ENCODE measurements around the gene MEFV. TPM values are rescaled to one million over a fixed set of nuclear protein-coding genes. Genes with fewer than 3 reads are reported as not detected.

Gene MEFV
- polyA plus RNA-seq, 2 of the 4 experiments (the other 2 are of a cell fraction), result not detected

GRCh38 chr16:3256866-3257465, 533 bp upstream of the MEFV start:
- TF ChIP-seq NPAS2 (CRISPR knock-in tag; IDR thresholded peaks at IDR 0.05; ENCODE audit: borderline replicate concordance) (no peak), FOSB (CRISPR knock-in tag; IDR thresholded peaks at IDR 0.05) (no peak), TFCP2L1 (CRISPR knock-in tag; IDR thresholded peaks at IDR 0.05) (no peak), MAX (IDR thresholded peaks at IDR 0.05) (no peak), MYC (IDR thresholded peaks at IDR 0.05; ENCODE audit: borderline replicate concordance, low read length) (no peak), BCL3 (IDR thresholded peaks at IDR 0.05) (no peak)
- Histone ChIP-seq H3K9me3 (no peaks in the 10 kb centered on the region), H3K4me2 (no peak overlapping the region), H3K4me3 (no peak overlapping the region), H3K27ac (no peak overlapping the region), H3K4me1 (no peaks in the 10 kb centered on the region)
- POLR2A ChIA-PET, result no interaction called here
- WGBS (ENCODE audit: missing lambda C conversion rate), result 30% methylated on average over 9 of the region's 9 CpGs
- FAIRE-seq, result no peak
- no peak for ATAC-seq
- CTCF ChIA-PET, result interaction anchor here (0.9 to 1.9 kb wide), 3 partner anchors 10 to 42 kb away, joined by 3 to 6 read pairs (median 6); no protein-coding TSS in a partner anchor
- DNase-seq (ENCODE audit: low read depth in 1 of 2, low spot score in 1 of 2), result no peak

- no peak overlapping the region for H3K27ac ChIP-seq
- FAIRE-seq, result no peak
- no peak for ATAC-seq
- H3K9me3 ChIP-seq, result no peaks in the 10 kb centered on the region
- no peak for TF ChIP-seq PHF8 (IDR thresholded peaks at IDR 0.05; ENCODE audit: borderline replicate concordance, low read depth)
- TF ChIP-seq RARB (CRISPR knock-in tag; IDR thresholded peaks at IDR 0.05), result no peak
- TF ChIP-seq HDAC2 (IDR thresholded peaks at IDR 0.05), result no peak
- TF ChIP-seq CBX8 (IDR thresholded peaks at IDR 0.05), result no peak
- no peak for TF ChIP-seq BCL3 (IDR thresholded peaks at IDR 0.05)
- TF ChIP-seq E2F6 (IDR thresholded peaks at IDR 0.05; ENCODE audit: borderline replicate concordance, low read depth), result no peak
- TF ChIP-seq NPAS2 (CRISPR knock-in tag; IDR thresholded peaks at IDR 0.05; ENCODE audit: borderline replicate concordance), result no peak
- H3K4me1 ChIP-seq, result no peaks in the 10 kb centered on the region
- ChIA-PET CTCF (interaction anchor here (0.9 kb wide), 1 partner anchor 125 kb away, joined by 4 read pairs; no protein-coding TSS in a partner anchor), POLR2A (no interaction called here)
- WGBS (ENCODE audit: missing lambda C conversion rate), result 68% methylated on average over 34 of the region's 35 CpGs
- no peak for DNase-seq (ENCODE audit: low read depth in 1 of 2, low spot score in 1 of 2)
- H3K4me2 ChIP-seq, result no peak overlapping the region
- no peak overlapping the region for H3K4me3 ChIP-seq
Measured at GRCh38 chr16:3254309-3254708, 2.1 kb downstream of the MEFV start.

- POLR2A ChIA-PET, result no interaction called here
Measured at GRCh38 chr16:3252967-3253366, 3.5 kb downstream of the MEFV start.

More at GRCh38 chr16:3252967-3253366, 3.5 kb downstream of the MEFV start:
- Histone ChIP-seq H3K27ac (no peak overlapping the region), H3K4me3 (no peak overlapping the region), H3K4me1 (no peaks in the 10 kb centered on the region), H3K4me2 (no peak overlapping the region), H3K9me3 (no peaks in the 10 kb centered on the region)
- WGBS (ENCODE audit: missing lambda C conversion rate), result 69% methylated on average over 4 of the region's 4 CpGs
- no peak for DNase-seq (ENCODE audit: low read depth in 1 of 2, low spot score in 1 of 2)
- no peak for ATAC-seq
- FAIRE-seq, result no peak
- no peak for TF ChIP-seq PHF8 (IDR thresholded peaks at IDR 0.05; ENCODE audit: borderline replicate concordance, low read depth)
- TF ChIP-seq NR3C1 (IDR thresholded peaks at IDR 0.05), result no peak
- TF ChIP-seq HOXA7 (CRISPR knock-in tag; IDR thresholded peaks at IDR 0.05), result no peak
- no peak for TF ChIP-seq POLR2AphosphoS2 (conservative IDR thresholded peaks at IDR 0.05; ENCODE audit: low read length)
- TF ChIP-seq ZNF302 (CRISPR knock-in tag; IDR thresholded peaks at IDR 0.05), result no peak
- TF ChIP-seq ZC3H11A (IDR thresholded peaks at IDR 0.05), result no peak
- no peak for TF ChIP-seq KDM1A (IDR thresholded peaks at IDR 0.05; ENCODE audit: low read depth)
- TF ChIP-seq NFE2L2 (conservative IDR thresholded peaks at IDR 0.05; ENCODE audit: low read length), result no peak
- TF ChIP-seq SMC3 (IDR thresholded peaks at IDR 0.05), result no peak
- TF ChIP-seq USF2 (IDR thresholded peaks at IDR 0.05), result no peak
- TF ChIP-seq BHLHE40 (IDR thresholded peaks at IDR 0.05; ENCODE audit: low read depth, low read length), result no peak
- TF ChIP-seq GATA3 (IDR thresholded peaks at IDR 0.05; ENCODE audit: borderline replicate concordance), result no peak
- TF ChIP-seq FOSL2 (IDR thresholded peaks at IDR 0.05), result no peak
- no peak for TF ChIP-seq FOSL2 (CRISPR knock-in tag; IDR thresholded peaks at IDR 0.05)
- no peak for TF ChIP-seq ELK1 (IDR thresholded peaks at IDR 0.05; ENCODE audit: low read depth, low read length)
- no peak for TF ChIP-seq FOXS1 (CRISPR knock-in tag; IDR thresholded peaks at IDR 0.05)
- no peak for TF ChIP-seq MAFK (IDR thresholded peaks at IDR 0.05; ENCODE audit: partially characterized antibody)
- TF ChIP-seq JUN (IDR thresholded peaks at IDR 0.05), result no peak
- no peak for TF ChIP-seq CBX2 (IDR thresholded peaks at IDR 0.05; ENCODE audit: borderline replicate concordance, low read depth)
- no peak for TF ChIP-seq EP300 (IDR thresholded peaks at IDR 0.05)
- no peak for TF ChIP-seq RAD21 (conservative IDR thresholded peaks at IDR 0.05 in 1 of 2, IDR thresholded peaks at IDR 0.05 in 1 of 2)
- CTCF ChIA-PET, result interaction anchor here (0.7 kb wide), 2 partner anchors 8 to 61 kb away, joined by 3 read pairs; no protein-coding TSS in a partner anchor
